Prostate gland (tissue), 2 donors: ENCODE results near the gene SERINC3. TPM values are rescaled to one million over a fixed set of nuclear protein-coding genes. Genes with fewer than 3 reads are reported as not detected.

Source experiments
- DNase-seq: peaks from one replicate; pipeline ENCODE4 v3.0.0-alpha.2; 2019; ENCODE audit warnings: low spot score
- H3K27ac ChIP-seq, 2 donors: fragments of 200-600 bp; sonication (generic); 2 replicates each; pipeline ENCODE4 v1.5.1; 2017 to 2019
- H3K27me3 ChIP-seq: fragments of 200-600 bp; sonication (generic); replicated peaks from 2 replicates; pipeline ENCODE4 v1.5.1; 2019; ENCODE audit not compliant: insufficient read depth
- H3K36me3 ChIP-seq, 2 donors: fragments of 200-600 bp; sonication (generic); 1 replicate in 1 of 2; 2 replicates in 1 of 2; pipeline versions ENCODE4 v1.5.1 to v1.8.1; 2017 to 2019
- H3K4me1 ChIP-seq: fragments of 200-600 bp; sonication (generic); replicated peaks from 2 replicates; pipeline ENCODE4 v1.5.1; 2019
- H3K4me3 ChIP-seq, 2 donors: fragments of 200-600 bp; sonication (generic); 2 replicates each; pipeline ENCODE4 v1.5.1; 2017 to 2019
- H3K9me3 ChIP-seq: fragments of 200-600 bp; sonication (generic); 2 replicates; pipeline ENCODE4 v1.5.1; 2017
- CTCF ChIP-seq, 4 experiments: fragments of 200-600 bp in 2 of 4; fragments of 450-650 bp in 2 of 4; sonication (generic) in 2 of 4; IDR thresholded peaks; 1 replicate in 3 of 4; 2 replicates in 1 of 4; pipeline ENCODE4 v1.5.1; 2016 to 2019; ENCODE audit warnings: antibody characterized with exemption in 4 of 4, mild to moderate bottlenecking in 2 of 4, moderate library complexity in 2 of 4
- POLR2A ChIP-seq: fragments of 450-650 bp; IDR thresholded peaks from one replicate; pipeline ENCODE4 v1.6.1; 2016; ENCODE audit warnings: antibody characterized with exemption, mild to moderate bottlenecking
- POLR2AphosphoS5 ChIP-seq: sonication (generic); formaldehyde crosslinking; IDR thresholded peaks from one replicate; pipeline ENCODE4 v1.6.1; 2017; ENCODE audit warnings: antibody characterized with exemption
- WGBS: methylation state at CpG from one replicate; pipeline ENCODE4 v1.1.5; 2018; 5-methylcytosine and 5-hydroxymethylcytosine counted together
- intact Hi-C: fragments of 100-400 bp; cut with DNase I; formaldehyde crosslinking; loops from one replicate; pipeline ENCODE4 v1.14.2; 2022
- total RNA-seq, 2 donors: library from RNA; depleted of rRNA; stranded (reverse); fragments of >200 nt; gene quantifications; one replicate each; pipeline ENCODE4 v1.1.0, GENCODE V29; 2016

SERINC3 gene
- total RNA-seq, 2 donors from 2014 or later, result 89.1 to 141 TPM

- 62% methylated on average over 12 of the region's 12 CpGs for WGBS
- H3K4me1 ChIP-seq, result no peaks in the 10 kb centered on the region
- H3K36me3 ChIP-seq, result no peaks in the 10 kb centered on the region
- peak overlapping the region; percentile 40 to 42 for H3K27ac ChIP-seq
- H3K27me3 ChIP-seq, result no peaks in the 10 kb centered on the region
- no peak for TF ChIP-seq POLR2A
- TF ChIP-seq POLR2AphosphoS5, result peak; percentile 50
- no peaks in the 10 kb centered on the region for H3K9me3 ChIP-seq
- H3K4me3 ChIP-seq, result no peak overlapping the region
- intact Hi-C loops, result no loop called here
- DNase-seq, result no peak
These were observed 54.5 kb downstream of the SERINC3 start for GRCh38 chr20:44467289-44467883.

- no peak for DNase-seq
- WGBS, result 34% methylated on average over 3 of the region's 3 CpGs
- H3K36me3 ChIP-seq, result no peaks in the 10 kb centered on the region
- no peaks in the 10 kb centered on the region for H3K9me3 ChIP-seq
- peak overlapping the region in 1 of 2 donors; percentile 25 for H3K27ac ChIP-seq
- H3K4me3 ChIP-seq, result no peak overlapping the region
- H3K4me1 ChIP-seq, result peaks cover 3% of the 10 kb centered on the region
- TF ChIP-seq POLR2A, result no peak
- TF ChIP-seq POLR2AphosphoS5, result no peak
- no peak for TF ChIP-seq CTCF (IDR thresholded peaks at IDR 0.05)
- no peaks in the 10 kb centered on the region for H3K27me3 ChIP-seq
- intact Hi-C loops, result no loop called here
These were observed 56.8 kb downstream of the SERINC3 start for GRCh38 chr20:44465001-44465560.

- Histone ChIP-seq H3K27ac (no peak overlapping the region), H3K36me3 (no peaks in the 10 kb centered on the region), H3K9me3 (no peaks in the 10 kb centered on the region), H3K4me3 (no peak overlapping the region), H3K4me1 (peaks cover 3% of the 10 kb centered on the region), H3K27me3 (no peaks in the 10 kb centered on the region)
- intact Hi-C loops, result no loop called here
- DNase-seq, result no peak
- 86% methylated on average over 3 of the region's 3 CpGs for WGBS
- TF ChIP-seq POLR2AphosphoS5 (no peak), POLR2A (no peak), CTCF (IDR thresholded peaks at IDR 0.05) (no peak)
These were observed 57.4 kb downstream of the SERINC3 start for GRCh38 chr20:44464514-44464913.

GRCh38 chr20:44463466-44463865 is 58.4 kb downstream of the SERINC3 start:
- H3K9me3 ChIP-seq, result no peaks in the 10 kb centered on the region
- WGBS, result 73% methylated on average over 5 of the region's 5 CpGs
- TF ChIP-seq CTCF (IDR thresholded peaks at IDR 0.05) (no peak), POLR2AphosphoS5 (no peak), POLR2A (no peak)

GRCh38 chr20:44461803-44462174 is 60.1 kb downstream of the SERINC3 start:
- H3K27me3 ChIP-seq, result no peaks in the 10 kb centered on the region
- intact Hi-C loops, result loop anchor here (2.0 kb wide), 1 partner anchor 247 kb away; no protein-coding TSS in a partner anchor
- no peaks in the 10 kb centered on the region for H3K9me3 ChIP-seq
- TF ChIP-seq POLR2A (no peak), POLR2AphosphoS5 (no peak), CTCF (IDR thresholded peaks at IDR 0.05) (no peak)
- DNase-seq, result no peak
- 58% methylated on average over 5 of the region's 5 CpGs for WGBS
- no peaks in the 10 kb centered on the region for H3K36me3 ChIP-seq
- no peak overlapping the region for H3K27ac ChIP-seq
- no peak overlapping the region for H3K4me3 ChIP-seq
- peaks cover 3% of the 10 kb centered on the region for H3K4me1 ChIP-seq

More at GRCh38 chr20:44463466-44463865, 58.4 kb downstream of the SERINC3 start:
- Histone ChIP-seq H3K4me1 (peaks cover 3% of the 10 kb centered on the region), H3K27ac (no peak overlapping the region), H3K27me3 (no peaks in the 10 kb centered on the region), H3K4me3 (no peak overlapping the region), H3K36me3 (no peaks in the 10 kb centered on the region)
- DNase-seq, result no peak
- intact Hi-C loops, result no loop called here
